Measurements from ENCODE around the gene CDK1.

- TF ChIP-seq CTCF (IDR thresholded peaks at IDR 0.05; ENCODE audit: insufficient read depth, low read length, poor library complexity, severe bottlenecking) (no peak), EZH2phosphoT487 (conservative IDR thresholded peaks at IDR 0.05; ENCODE audit: low read length) (no peak)
These were observed 20.8 kb upstream of the CDK1 start for GRCh38 chr10:60757420-60757895.

All from SU-DHL-6 (cell line).